Astrocyte (in vitro differentiated cells and primary cell): Measurements from ENCODE around the gene ESD.

Experiments used
- CTCF ChIP-seq: IDR thresholded peaks from 2 replicates; pipeline ENCODE4 v1.5.1; 2011; ENCODE audit warnings: low read depth, mild to moderate bottlenecking, inconsistent platforms, low read length, moderate library complexity; ENCODE audit not compliant: insufficient read depth
- EZH2 ChIP-seq: IDR thresholded peaks from 2 replicates; pipeline ENCODE4 v1.6.1; 2012; ENCODE audit warnings: mild to moderate bottlenecking, low read length, inconsistent platforms; ENCODE audit not compliant: insufficient read depth

- TF ChIP-seq CTCF (no peak), EZH2 (no peak)
These were observed 839 bp downstream of the ESD start for GRCh38 chr13:46796129-46796514.
